GM18858 (cell line): ENCODE measurements around the gene CNTNAP3.
"Not testable (repeated sequence)": the region's sequence is repeated elsewhere in the genome, so short reads cannot be mapped to it uniquely, and the experiment has no call there.

ENCODE experiments used
- ATAC-seq: cut with Tn5 transposase; IDR thresholded peaks from one replicate; pipeline ENCODE4 v1.9.1; 2021; ENCODE audit not compliant: unreplicated experiment

Gene CNTNAP3

GRCh38 chr9:39073537-39073936 is 214.4 kb downstream of the CNTNAP3 start:
- ATAC-seq, result not testable (repeated sequence)

GRCh38 chr9:39067683-39068082 is 220.3 kb downstream of the CNTNAP3 start:
- not testable (repeated sequence) for ATAC-seq

- not testable (repeated sequence) for ATAC-seq
Measured at GRCh38 chr9:39062966-39063365, 225.0 kb downstream of the CNTNAP3 start.

GRCh38 chr9:39054453-39054852 is 233.5 kb downstream of the CNTNAP3 start:
- ATAC-seq, result not testable (repeated sequence)

- ATAC-seq, result not testable (repeated sequence)
Measured at GRCh38 chr9:39046833-39047232, 241.1 kb downstream of the CNTNAP3 start.

GRCh38 chr9:39042352-39042803 is 245.6 kb downstream of the CNTNAP3 start:
- not testable (repeated sequence) for ATAC-seq

- ATAC-seq, result not testable (repeated sequence)
Measured at GRCh38 chr9:39041774-39042173, 246.2 kb downstream of the CNTNAP3 start.

- ATAC-seq, result not testable (repeated sequence)
Measured at GRCh38 chr9:39039148-39039547, 248.8 kb downstream of the CNTNAP3 start.

GRCh38 chr9:39038221-39038620 is 249.7 kb downstream of the CNTNAP3 start:
- not testable (repeated sequence) for ATAC-seq

- not testable (repeated sequence) for ATAC-seq
Measured at GRCh38 chr9:39033849-39034248, 254.1 kb downstream of the CNTNAP3 start.

GRCh38 chr9:39030204-39031019 is 257.6 kb downstream of the CNTNAP3 start:
- ATAC-seq, result not testable (repeated sequence)

GRCh38 chr9:39028855-39029254 is 259.1 kb downstream of the CNTNAP3 start:
- ATAC-seq, result not testable (repeated sequence)

- not testable (repeated sequence) for ATAC-seq
Measured at GRCh38 chr9:39028168-39028567, 259.8 kb downstream of the CNTNAP3 start.

GRCh38 chr9:39025911-39026588 is 261.9 kb downstream of the CNTNAP3 start:
- ATAC-seq, result not testable (repeated sequence)
